SK-N-SH (cell line): Measurements from ENCODE around the gene MYCBPAP. TPM values are rescaled to one million over a fixed set of nuclear protein-coding genes. Genes with fewer than 3 reads are reported as not detected.

Experiments
- CTCF ChIA-PET: fragments of 300-600, 350-600 bp; formaldehyde crosslinking; extraction: SDS; loops from one replicate; lab custom pipeline; 2021; lab: Yijun Ruan, JAX
- POLR2A ChIA-PET: fragments of 350-600 bp; sonication (Branson Sonifier 250); formaldehyde crosslinking; extraction: SDS; loops from one replicate; lab custom pipeline; 2020; ENCODE audit warnings: antibody characterized with exemption, inconsistent platforms; lab: Yijun Ruan, JAX
- DNase-seq: peaks from one replicate; pipeline ENCODE4 v3.0.0; 2012
- H2AFZ ChIP-seq: fragments of 200-600 bp; sonication (generic); 2 replicates; pipeline ENCODE4 v1.8.1; 2016; ENCODE audit warnings: antibody characterized with exemption, mild to moderate bottlenecking, low read depth
- H3F3A ChIP-seq: fragments of 200-600 bp; sonication (generic); replicated peaks from 2 replicates; pipeline ENCODE3; 2016; ENCODE audit warnings: antibody characterized with exemption, mild to moderate bottlenecking; ENCODE audit not compliant: insufficient read depth
- H3K27ac ChIP-seq, 2 experiments: fragments of 200-500 bp in 1 of 2; fragments of 200-600 bp in 1 of 2; sonication (Bioruptor generic) in 1 of 2; sonication (generic), shearing (Covaris generic) in 1 of 2; 2 replicates each; pipeline versions ENCODE4 v1.5.1 to v1.6.1; 2014 to 2016; ENCODE audit warnings: low read depth in 2 of 2, inconsistent platforms in 1 of 2, low read length in 1 of 2, mild to moderate bottlenecking in 1 of 2, mixed read lengths in 1 of 2
- H3K27me3 ChIP-seq: fragments of 200-600 bp; sonication (generic), shearing (Covaris generic); 2 replicates; pipeline ENCODE4 v1.6.1; 2016; ENCODE audit warnings: mixed run types; ENCODE audit not compliant: insufficient read depth
- H3K36me3 ChIP-seq, 2 experiments: fragments of 200-500 bp in 1 of 2; fragments of 200-600 bp in 1 of 2; sonication (Bioruptor generic) in 1 of 2; sonication (generic) in 1 of 2; replicated peaks in 1 of 2; 2 replicates each; pipeline versions ENCODE3 to v1.5.1; 2014 to 2016; ENCODE audit warnings: low read length in 1 of 2, mild to moderate bottlenecking in 1 of 2; ENCODE audit not compliant: insufficient read depth in 2 of 2, control insufficient read depth in 1 of 2
- H3K4me1 ChIP-seq, 2 experiments: fragments of 200-500 bp in 1 of 2; fragments of 200-600 bp in 1 of 2; sonication (Bioruptor generic) in 1 of 2; sonication (generic), shearing (Covaris generic) in 1 of 2; 2 replicates each; pipeline versions ENCODE4 v1.5.1 to v1.6.1; 2014 to 2016; ENCODE audit warnings: low read depth in 1 of 2, low read length in 1 of 2, mixed run types in 1 of 2; ENCODE audit not compliant: insufficient read depth in 2 of 2, control insufficient read depth in 1 of 2
- H3K4me2 ChIP-seq: fragments of 200-600 bp; sonication (generic), shearing (Covaris generic); 2 replicates; pipeline ENCODE4 v1.6.1; 2017; ENCODE audit warnings: mixed run types
- H3K4me3 ChIP-seq, 2 experiments: fragments of 200-500 bp in 1 of 2; fragments of 200-600 bp in 1 of 2; sonication (Bioruptor generic) in 1 of 2; sonication (generic), shearing (Covaris generic) in 1 of 2; 2 replicates each; pipeline versions ENCODE4 v1.5.1 to v1.8.1; 2014 to 2016; ENCODE audit warnings: low read depth in 2 of 2, inconsistent platforms in 1 of 2, low read length in 1 of 2, mild to moderate bottlenecking in 1 of 2, mixed read lengths in 1 of 2, moderate library complexity in 1 of 2
- H3K79me2 ChIP-seq: fragments of 200-600 bp; sonication (generic); 2 replicates; pipeline ENCODE4 v1.8.1; 2017; ENCODE audit warnings: mild to moderate bottlenecking; ENCODE audit not compliant: insufficient read depth
- H3K9ac ChIP-seq: fragments of 200-600 bp; sonication (generic); 2 replicates; pipeline ENCODE4 v1.6.1; 2017; ENCODE audit warnings: mixed run types
- H3K9me2 ChIP-seq: fragments of 200-600 bp; sonication (generic); 2 replicates; pipeline ENCODE4 v1.6.1; 2017; ENCODE audit warnings: mixed run types
- H3K9me3 ChIP-seq: fragments of 200-600 bp; sonication (generic); 2 replicates; pipeline ENCODE4 v1.6.1; 2017; ENCODE audit warnings: mixed run types, mild to moderate bottlenecking, moderate library complexity
- H4K20me1 ChIP-seq: fragments of 200-600 bp; sonication (generic); 2 replicates; pipeline ENCODE4 v1.6.1; 2017; ENCODE audit warnings: mild to moderate bottlenecking, mixed run types; ENCODE audit not compliant: insufficient read depth
- CTCF ChIP-seq: fragments of 200-600 bp; sonication (generic); IDR thresholded peaks from 2 replicates; pipeline ENCODE4 v1.6.1; 2017; ENCODE audit warnings: antibody characterized with exemption, mild to moderate bottlenecking, moderate library complexity
- EZH2phosphoT487 ChIP-seq: fragments of 200-600 bp; sonication (generic); IDR thresholded peaks from 2 replicates; pipeline ENCODE4 v1.6.1; 2017; ENCODE audit warnings: low read depth, mixed run types, mild to moderate bottlenecking, antibody characterized with exemption, moderate library complexity, borderline replicate concordance
- FOSL2 ChIP-seq: IDR thresholded peaks from 2 replicates; pipeline ENCODE4 v1.4.0; 2012; ENCODE audit warnings: low read depth, mild to moderate bottlenecking, moderate library complexity, borderline replicate concordance
- GABPA ChIP-seq: IDR thresholded peaks from 2 replicates; pipeline ENCODE4 v1.4.0; 2012; ENCODE audit warnings: low read depth, mild to moderate bottlenecking
- GATA2 ChIP-seq: sonication (generic); formaldehyde crosslinking; IDR thresholded peaks from 2 replicates; pipeline ENCODE4 v1.5.0; 2020; ENCODE audit warnings: mild to moderate bottlenecking, missing genetic modification reagents
- IRF3 ChIP-seq: fragments of 150-350 bp; IDR thresholded peaks from 2 replicates; pipeline ENCODE4 v1.6.1; 2016; ENCODE audit warnings: mild to moderate bottlenecking, low read depth, low read length
- MAX ChIP-seq: IDR thresholded peaks from 2 replicates; pipeline ENCODE4 v1.4.0; 2012; ENCODE audit warnings: low read depth
- MXI1 ChIP-seq: IDR thresholded peaks from 2 replicates; pipeline ENCODE4 v1.6.1; 2012; ENCODE audit warnings: mild to moderate bottlenecking, low read depth, low read length, improper control_type of control experiment
- NFIC ChIP-seq: IDR thresholded peaks from 2 replicates; pipeline ENCODE4 v1.4.0; 2012; ENCODE audit warnings: borderline replicate concordance
- PBX3 ChIP-seq: IDR thresholded peaks from 2 replicates; pipeline ENCODE4; 2012
- POLR2AphosphoS5 ChIP-seq: IDR thresholded peaks from 2 replicates; pipeline ENCODE4 v1.6.1; 2012; ENCODE audit warnings: low read depth, low read length
- REST ChIP-seq: IDR thresholded peaks from 2 replicates; pipeline ENCODE4 v1.6.1; 2012; ENCODE audit warnings: mild to moderate bottlenecking, low read depth, low read length, moderate library complexity
- SIN3A ChIP-seq: IDR thresholded peaks from 2 replicates; pipeline ENCODE4 v1.6.1; 2012; ENCODE audit warnings: low read depth, mild to moderate bottlenecking, low read length, moderate library complexity, borderline replicate concordance
- SMC3 ChIP-seq: IDR thresholded peaks from 2 replicates; pipeline ENCODE4 v1.6.1; 2012; ENCODE audit warnings: low read depth, low read length, improper control_type of control experiment
- TAF1 ChIP-seq: IDR thresholded peaks from 2 replicates; pipeline ENCODE4 v1.6.1; 2012; ENCODE audit warnings: low read depth, mild to moderate bottlenecking, low read length, moderate library complexity, borderline replicate concordance
- USF1 ChIP-seq: IDR thresholded peaks from 2 replicates; pipeline ENCODE4 v1.4.0; 2012; ENCODE audit warnings: low read depth, borderline replicate concordance
- USF2 ChIP-seq: fragments of 150-350 bp; IDR thresholded peaks from 2 replicates; pipeline ENCODE4 v1.6.1; 2017; ENCODE audit warnings: antibody characterized with exemption, low read length, low read depth, borderline replicate concordance
- YY1 ChIP-seq: IDR thresholded peaks from 2 replicates; pipeline ENCODE4 v1.4.0; 2012; ENCODE audit warnings: low read depth, mild to moderate bottlenecking
- WGBS: methylation state at CpG from one replicate; pipeline ENCODE4 v1.1.6; 2017; ENCODE audit warnings: low lambda C conversion rate; 5-methylcytosine and 5-hydroxymethylcytosine counted together
- polyA plus RNA-seq, 3 experiments: library from polyadenylated mRNA; depleted of rRNA; stranded (reverse); fragments of >200 nt; gene quantifications; 2 replicates each; pipeline ENCODE4 v1.2.3, GENCODE V29; 2012

The MYCBPAP gene
- polyA plus RNA-seq, 1 of the 3 experiments (the other 2 are of a cell fraction) = 2.4 TPM

GRCh38 chr17:50508573-50509460 lies 578 bp downstream of the MYCBPAP start:
- no peaks in the 10 kb centered on the region for H3K36me3 ChIP-seq
- POLR2A ChIA-PET = interaction anchor here (0.6 kb wide), 1 partner anchor 257 kb away, joined by 3 read pairs; no protein-coding TSS in a partner anchor
- peak overlapping the region; percentile 22 to 48; a peak in 3 of 4 replicates for H3K27ac ChIP-seq
- H3K4me1 ChIP-seq = peaks cover 0 to 14% of the 10 kb centered on the region in 2 experiments; a peak in 1 of 4 replicates
- H3K9me2 ChIP-seq = no peaks in the 10 kb centered on the region
- no peaks in the 10 kb centered on the region for H3F3A ChIP-seq
- no peaks in the 10 kb centered on the region for H4K20me1 ChIP-seq
- no peaks in the 10 kb centered on the region for H3K27me3 ChIP-seq
- no peak for DNase-seq
- CTCF ChIA-PET = interaction anchor here (0.8 to 1.4 kb wide), 8 partner anchors 8 to 309 kb away, joined by 3 to 10 read pairs (median 4); no protein-coding TSS in a partner anchor
- H3K9ac ChIP-seq = peak overlapping the region; percentile 63
- no peaks in the 10 kb centered on the region for H3K9me3 ChIP-seq
- peak overlapping the region; percentile 99 for H2AFZ ChIP-seq
- peak overlapping the region; percentile 73 for H3K4me2 ChIP-seq
- H3K79me2 ChIP-seq = no peaks in the 10 kb centered on the region
- peak overlapping the region; percentile 62 to 65 for H3K4me3 ChIP-seq
- 28% methylated on average over 32 of the region's 32 CpGs for WGBS
- TF ChIP-seq GABPA = no peak
- TF ChIP-seq NFIC = no peak
- TF ChIP-seq CTCF = peak; percentile 39; the same call in 1 of the 2 replicates
- no peak for TF ChIP-seq FOSL2
- TF ChIP-seq MAX = no peak
- no peak for TF ChIP-seq TAF1
- no peak for TF ChIP-seq USF1
- TF ChIP-seq IRF3 = no peak
- TF ChIP-seq EZH2phosphoT487 = no peak
- TF ChIP-seq SMC3 = no peak
- TF ChIP-seq REST = no peak
- no peak for TF ChIP-seq POLR2AphosphoS5
- TF ChIP-seq GATA2 (CRISPR knock-in tag) = no peak
- TF ChIP-seq USF2 = no peak
- TF ChIP-seq MXI1 = no peak
- TF ChIP-seq PBX3 = no peak
- TF ChIP-seq YY1 = 0 out of 2 replicates have a peak, but pooled peaks have one; percentile 26
- TF ChIP-seq SIN3A = no peak
